Epithelial cell of esophagus (primary cell): Measurements from ENCODE around the gene EXOC2.

Source experiments
- DNase-seq: peaks from one replicate; pipeline ENCODE4 v3.0.0; 2010; ENCODE audit warnings: low read depth
- H3K4me3 ChIP-seq: 2 replicates; pipeline ENCODE4 v1.5.1; 2011; ENCODE audit warnings: mild to moderate bottlenecking, low read length, control low read depth
- TF ChIP-seq, protein P1 (sequence below): IDR thresholded peaks from 2 replicates; pipeline ENCODE4 v1.5.1; 2011; ENCODE audit warnings: low read depth, mild to moderate bottlenecking, low read length, control low read depth, inconsistent platforms; ENCODE audit not compliant: insufficient read depth; ENCODE audit errors: missing control alignments

Gene EXOC2

GRCh38 chr6:604579-604978, 88.4 kb downstream of the EXOC2 start:
- TF ChIP-seq, protein P1, sequence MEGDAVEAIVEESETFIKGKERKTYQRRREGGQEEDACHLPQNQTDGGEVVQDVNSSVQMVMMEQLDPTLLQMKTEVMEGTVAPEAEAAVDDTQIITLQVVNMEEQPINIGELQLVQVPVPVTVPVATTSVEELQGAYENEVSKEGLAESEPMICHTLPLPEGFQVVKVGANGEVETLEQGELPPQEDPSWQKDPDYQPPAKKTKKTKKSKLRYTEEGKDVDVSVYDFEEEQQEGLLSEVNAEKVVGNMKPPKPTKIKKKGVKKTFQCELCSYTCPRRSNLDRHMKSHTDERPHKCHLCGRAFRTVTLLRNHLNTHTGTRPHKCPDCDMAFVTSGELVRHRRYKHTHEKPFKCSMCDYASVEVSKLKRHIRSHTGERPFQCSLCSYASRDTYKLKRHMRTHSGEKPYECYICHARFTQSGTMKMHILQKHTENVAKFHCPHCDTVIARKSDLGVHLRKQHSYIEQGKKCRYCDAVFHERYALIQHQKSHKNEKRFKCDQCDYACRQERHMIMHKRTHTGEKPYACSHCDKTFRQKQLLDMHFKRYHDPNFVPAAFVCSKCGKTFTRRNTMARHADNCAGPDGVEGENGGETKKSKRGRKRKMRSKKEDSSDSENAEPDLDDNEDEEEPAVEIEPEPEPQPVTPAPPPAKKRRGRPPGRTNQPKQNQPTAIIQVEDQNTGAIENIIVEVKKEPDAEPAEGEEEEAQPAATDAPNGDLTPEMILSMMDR, result no peak
- H3K4me3 ChIP-seq, result no peak overlapping the region
- DNase-seq, result no peak

- DNase-seq, result no peak
- H3K4me3 ChIP-seq, result no peak overlapping the region
- TF ChIP-seq, protein P1, result no peak
Measured at GRCh38 chr6:603265-603664, 89.7 kb downstream of the EXOC2 start.

GRCh38 chr6:599576-600448, 93.1 kb downstream of the EXOC2 start:
- TF ChIP-seq, protein P1, result no peak
- H3K4me3 ChIP-seq, result no peak overlapping the region
- no peak for DNase-seq

GRCh38 chr6:593907-594212, 99.1 kb downstream of the EXOC2 start:
- H3K4me3 ChIP-seq, result no peak overlapping the region
- TF ChIP-seq, protein P1, result no peak
- no peak for DNase-seq

DNA sequence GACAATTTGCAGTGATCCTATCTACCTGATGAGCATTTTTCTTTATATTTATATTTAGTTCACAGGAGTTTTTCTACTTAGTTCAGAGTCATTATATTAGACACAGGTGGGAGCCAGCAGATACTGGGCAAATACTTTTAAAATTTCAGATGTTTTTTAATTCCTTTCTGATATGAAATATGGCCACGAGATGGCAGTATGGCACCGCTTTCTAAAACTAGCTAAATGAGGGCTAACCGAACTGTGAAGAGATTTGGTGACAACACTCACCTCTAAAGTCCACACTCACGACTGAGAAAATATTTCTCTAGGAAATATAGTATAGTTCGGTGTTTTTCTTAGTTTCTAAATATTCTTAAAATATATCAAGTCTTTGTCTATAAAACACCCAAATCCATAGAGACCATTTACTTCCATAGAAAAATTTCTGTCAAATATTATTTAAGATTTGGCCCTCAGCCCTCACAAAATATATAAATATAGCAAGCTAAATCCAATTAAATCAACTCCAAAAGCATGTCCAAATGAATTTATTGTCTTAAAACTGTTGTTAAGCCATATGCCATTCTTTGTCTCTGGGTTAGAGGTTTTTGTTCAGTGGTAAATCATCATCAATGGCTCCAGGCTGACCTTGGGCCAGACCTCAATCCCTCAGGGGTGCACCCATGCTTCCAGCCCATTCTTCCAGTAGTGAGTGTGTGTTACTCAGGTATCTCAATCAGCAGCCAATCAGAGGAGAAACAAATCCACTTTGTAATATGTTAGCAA, 99.6 kb downstream of the EXOC2 start:
- TF ChIP-seq, protein P1, result peak; percentile 62
- DNase-seq, result peak; percentile 57
- H3K4me3 ChIP-seq, result no peak overlapping the region

GRCh38 chr6:589090-589489, 103.8 kb downstream of the EXOC2 start:
- no peak for DNase-seq
- TF ChIP-seq, protein P1, result no peak
- H3K4me3 ChIP-seq, result no peak overlapping the region
